GM21717 (cell line): Measurements from ENCODE around the gene FANCE.

Source experiments
- ATAC-seq: cut with Tn5 transposase; IDR thresholded peaks from one replicate; pipeline ENCODE4 v1.9.1; 2021; ENCODE audit warnings: mild to moderate bottlenecking, moderate library complexity; ENCODE audit not compliant: unreplicated experiment

FANCE gene

DNA sequence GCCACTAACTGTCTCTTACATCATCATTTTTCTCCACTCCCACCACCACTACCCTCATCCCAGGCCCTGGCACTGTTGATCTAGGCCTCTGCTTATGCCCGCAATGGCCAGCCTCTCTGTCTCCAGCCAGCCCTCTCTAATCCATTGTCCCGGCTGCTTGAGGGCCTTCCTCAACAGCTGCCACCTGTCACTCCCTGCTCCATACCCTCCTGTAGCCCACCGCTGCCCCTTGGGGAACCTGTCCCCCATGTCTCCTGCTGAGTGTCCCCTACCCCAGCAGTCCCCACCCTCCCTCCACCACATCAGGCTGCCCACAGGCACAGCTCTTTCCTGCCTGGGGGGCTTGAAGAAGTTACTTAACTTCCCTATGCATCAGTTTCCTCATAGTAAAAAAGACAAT, 31.4 kb downstream of the FANCE start:
- no peak for ATAC-seq

DNA sequence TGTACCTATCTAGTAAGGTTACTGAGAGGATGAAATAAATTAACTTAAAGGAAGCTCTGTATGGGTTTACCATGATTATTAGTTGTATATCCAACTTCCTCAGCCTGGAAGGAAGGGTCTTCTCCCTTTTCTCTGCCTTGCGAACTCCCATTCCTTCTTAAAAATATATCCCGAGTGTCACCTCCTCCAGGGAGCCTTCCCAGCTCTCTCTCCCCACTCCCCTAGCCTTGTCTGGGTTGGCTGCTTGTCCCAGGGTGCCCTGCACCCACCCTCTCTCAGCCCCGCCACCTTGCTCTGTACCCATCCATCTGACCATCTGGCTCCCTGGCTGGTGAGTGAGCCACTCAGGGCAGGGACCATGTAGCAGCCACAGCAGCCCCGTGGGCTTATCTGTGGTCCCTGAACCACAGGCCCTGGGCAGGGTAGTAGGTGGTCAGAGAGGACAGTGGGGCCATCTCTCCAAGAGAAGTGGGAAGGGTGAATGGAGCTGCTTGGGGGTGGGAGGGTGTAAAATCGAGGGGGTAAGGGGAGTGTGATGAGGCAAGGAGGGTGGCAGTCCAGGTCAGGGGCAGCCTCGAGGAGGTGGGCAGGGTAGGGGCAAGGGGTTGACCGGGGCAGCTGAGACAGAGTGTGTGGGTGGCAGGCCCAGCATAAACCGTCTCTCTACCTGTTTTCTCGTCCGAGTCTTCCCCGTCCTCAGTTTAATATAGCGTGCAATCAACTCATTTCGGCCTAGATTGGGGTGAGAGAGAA, 31.9 kb downstream of the FANCE start:
- ATAC-seq: no peak

DNA sequence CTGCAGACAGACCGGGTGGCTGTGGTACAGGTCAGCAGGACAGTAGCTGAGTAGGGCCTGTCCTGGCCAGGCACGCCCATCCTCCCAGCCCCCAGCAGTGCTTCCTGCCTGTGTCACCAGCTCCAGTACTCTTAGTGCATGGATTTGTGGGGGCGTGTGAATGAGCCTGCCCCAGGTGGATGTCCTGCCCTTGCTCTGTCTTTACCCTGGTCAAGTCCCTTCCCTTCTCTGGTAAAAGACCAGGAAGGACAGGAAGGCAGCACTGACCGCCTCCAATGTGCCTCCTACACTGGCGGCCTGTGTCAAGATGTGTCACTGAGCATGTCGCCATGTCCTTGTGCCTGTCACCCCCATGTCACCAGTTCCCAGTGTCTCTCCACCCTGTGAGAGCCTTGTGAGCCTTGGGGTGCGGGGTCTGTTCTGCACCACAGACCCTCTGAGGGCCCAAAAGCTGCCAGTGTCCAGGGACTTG, 32.8 kb downstream of the FANCE start:
- ATAC-seq: no peak

DNA sequence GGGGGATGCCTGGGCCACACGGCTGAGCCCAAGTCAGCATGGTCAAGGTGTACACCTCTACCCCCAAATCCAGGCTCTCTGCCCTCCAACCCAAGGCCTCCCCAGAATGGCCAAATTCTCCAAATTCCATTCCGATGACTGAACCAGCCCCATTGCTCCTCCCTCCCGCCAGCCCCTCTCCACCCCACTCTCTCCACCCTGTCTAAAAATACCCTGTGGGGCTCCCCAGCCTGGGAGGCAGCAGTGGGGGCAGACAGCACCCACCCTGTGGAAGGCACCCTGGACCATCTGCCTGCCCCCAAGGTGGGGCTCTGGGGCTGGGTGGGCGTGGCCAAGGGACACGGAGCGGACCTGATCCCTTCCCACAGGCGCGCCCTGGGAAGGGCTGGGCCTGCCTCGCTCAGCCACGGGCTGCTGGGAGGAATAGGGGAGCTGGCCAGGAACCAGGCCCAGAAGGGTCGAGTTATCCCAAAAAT, 33.3 kb downstream of the FANCE start:
- no peak for ATAC-seq

DNA sequence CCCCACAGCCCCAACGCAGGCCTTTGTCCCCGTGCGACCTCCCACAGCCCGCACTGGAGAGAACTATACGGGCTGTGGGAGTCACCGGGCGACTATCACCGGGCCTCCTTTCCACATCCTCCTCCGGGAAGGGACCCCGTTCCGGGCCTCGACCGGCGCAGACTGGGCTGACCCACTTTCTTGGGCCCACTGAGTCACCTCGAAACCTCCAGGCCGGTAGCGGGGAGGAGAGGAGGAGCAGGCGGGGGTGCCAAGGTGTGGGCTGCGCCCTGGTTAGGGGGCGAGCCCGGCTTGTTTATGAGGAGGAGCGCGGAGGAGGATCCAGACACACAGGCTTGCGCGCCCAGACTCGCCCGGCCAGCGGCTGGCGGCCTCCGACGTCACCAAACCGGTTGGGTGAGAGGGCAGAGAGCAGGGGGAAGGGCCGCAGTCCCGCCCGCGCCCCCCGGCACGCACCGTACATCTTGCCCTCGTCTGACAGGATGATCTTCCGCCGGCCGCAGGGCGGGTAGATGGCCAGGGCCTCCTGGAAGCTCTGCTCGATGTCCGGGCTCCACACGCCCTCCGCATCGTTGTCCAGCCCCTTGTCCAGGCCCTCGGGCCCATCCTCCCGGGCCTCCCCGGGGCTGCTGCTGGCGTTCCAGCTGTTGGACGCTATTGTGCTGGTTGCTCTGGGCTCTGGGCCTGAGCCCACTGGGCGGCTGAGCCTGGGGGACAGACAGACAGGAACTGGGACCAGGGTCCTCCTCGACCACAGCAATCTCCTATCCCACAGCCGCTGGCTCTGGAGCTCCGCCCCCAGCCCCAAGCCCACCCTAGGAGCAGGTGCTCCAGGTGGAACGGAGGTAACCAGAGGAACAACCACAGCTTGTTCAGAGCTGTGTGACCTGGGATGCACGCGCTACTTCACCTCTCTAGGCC, 34.1 kb downstream of the FANCE start:
- no peak for ATAC-seq

DNA sequence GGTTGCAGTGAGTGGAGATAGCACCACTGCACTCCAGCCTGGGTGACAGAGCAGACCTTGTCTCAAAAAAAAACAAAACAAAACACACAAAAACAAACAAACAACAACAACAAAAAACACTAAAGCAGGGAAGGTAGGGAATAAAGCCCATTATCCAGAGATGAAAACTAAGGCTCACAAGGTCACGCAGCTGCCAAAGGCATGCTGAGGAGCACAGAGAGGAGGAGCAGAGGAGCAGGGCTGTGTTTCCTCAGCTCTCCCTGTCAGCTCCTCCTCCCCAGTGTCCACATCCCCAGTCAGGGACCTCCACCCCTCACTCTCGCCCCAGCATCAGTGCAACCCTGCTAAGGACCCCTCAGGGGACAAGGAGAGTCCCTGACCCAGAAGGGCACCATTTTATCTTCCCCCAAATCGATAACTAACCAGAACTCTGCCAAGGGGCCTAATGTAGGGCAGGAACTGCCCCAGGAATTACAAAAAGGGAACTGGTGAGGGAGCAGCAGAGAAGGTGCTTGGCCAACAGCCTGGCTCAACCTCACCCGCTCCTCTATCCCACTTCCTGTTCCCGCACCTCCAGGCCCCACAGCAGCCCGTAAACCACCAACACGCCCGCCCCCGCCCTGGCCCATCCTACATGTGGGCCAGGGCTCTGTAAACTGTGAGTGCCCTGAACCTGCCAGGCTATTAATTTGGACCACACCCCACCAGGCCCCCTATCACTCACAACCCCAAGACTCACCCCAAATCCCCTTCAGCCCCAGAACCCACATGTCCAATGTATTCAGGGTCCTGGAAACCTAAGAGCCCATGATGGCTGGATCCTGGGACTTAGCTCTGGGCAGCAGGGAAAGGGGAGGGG, 35.7 kb downstream of the FANCE start:
- ATAC-seq: no peak

DNA sequence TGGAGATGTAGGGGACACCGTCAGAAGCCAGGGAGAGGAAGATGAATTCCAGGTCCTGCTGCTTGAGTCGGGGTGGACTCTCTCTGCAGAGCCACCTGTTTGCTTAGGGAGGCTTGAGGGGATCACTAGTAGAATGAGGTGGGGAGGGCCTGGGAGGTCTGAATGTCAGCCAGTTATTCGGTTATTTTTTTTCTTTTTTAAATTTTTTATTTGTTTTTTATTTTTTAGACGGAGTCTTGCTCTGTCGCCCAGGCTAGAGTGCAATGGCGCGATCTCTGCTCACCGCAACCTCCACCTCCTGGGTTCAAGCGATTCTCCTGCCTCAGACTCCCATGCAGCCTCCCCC, 36.4 kb downstream of the FANCE start:
- ATAC-seq: no peak

DNA sequence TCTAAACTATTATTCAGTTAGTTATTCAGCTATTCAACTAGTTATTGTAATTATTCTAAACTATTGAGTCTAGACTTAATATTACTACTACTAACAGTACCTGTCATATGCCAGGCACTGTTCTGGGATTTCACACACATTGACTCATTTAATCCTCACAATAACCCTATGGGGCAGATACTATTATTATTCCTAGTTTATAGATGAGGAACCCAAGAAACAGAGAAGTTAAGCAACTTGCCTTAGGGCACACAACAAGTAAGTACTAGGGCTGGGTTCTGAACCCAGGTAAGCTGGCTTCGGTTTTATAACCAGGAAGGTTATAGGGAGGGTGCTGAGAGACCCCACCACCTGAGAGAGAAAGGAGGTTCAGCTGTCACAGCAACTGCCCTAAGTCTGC, 36.9 kb downstream of the FANCE start:
- ATAC-seq: no peak

DNA sequence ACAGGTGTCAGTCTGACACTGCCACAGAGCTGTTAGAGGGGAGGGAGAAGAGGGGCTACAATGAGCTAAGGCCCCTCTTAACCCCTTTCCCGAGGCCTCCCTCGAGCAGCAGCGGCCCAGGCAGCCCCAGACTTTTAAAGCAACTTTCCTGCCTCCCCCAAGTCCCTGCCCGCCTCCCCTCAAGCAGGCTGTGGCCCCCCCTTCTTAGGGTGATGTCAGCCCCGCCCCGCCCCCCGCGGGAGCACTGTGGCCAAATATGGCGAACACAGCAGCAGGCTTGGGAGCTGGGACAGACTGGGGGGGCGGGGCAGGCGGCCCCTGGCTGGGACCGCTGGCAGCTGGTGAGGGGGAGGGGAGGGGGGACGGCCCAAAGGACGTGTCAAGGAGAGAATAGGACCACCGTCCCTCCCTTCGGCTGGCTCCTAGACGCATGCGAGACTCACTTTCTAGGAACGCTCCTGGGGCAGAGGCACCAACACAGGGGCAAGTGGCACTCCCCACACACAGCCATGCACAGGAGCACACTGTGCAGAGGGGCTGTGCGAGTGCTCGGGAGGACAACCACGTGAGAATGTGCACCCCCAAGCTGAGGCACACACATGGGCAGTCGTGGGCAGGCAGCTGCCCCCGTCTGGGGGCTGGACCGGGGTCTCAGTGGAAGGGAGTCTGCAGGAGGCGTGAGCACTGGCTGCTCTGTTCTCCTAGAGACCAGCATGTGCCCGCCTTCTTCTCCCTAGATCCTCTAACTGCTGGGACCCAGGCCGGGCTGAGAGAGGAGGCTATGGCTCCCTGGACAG, 38.1 kb downstream of the FANCE start:
- no peak for ATAC-seq

DNA sequence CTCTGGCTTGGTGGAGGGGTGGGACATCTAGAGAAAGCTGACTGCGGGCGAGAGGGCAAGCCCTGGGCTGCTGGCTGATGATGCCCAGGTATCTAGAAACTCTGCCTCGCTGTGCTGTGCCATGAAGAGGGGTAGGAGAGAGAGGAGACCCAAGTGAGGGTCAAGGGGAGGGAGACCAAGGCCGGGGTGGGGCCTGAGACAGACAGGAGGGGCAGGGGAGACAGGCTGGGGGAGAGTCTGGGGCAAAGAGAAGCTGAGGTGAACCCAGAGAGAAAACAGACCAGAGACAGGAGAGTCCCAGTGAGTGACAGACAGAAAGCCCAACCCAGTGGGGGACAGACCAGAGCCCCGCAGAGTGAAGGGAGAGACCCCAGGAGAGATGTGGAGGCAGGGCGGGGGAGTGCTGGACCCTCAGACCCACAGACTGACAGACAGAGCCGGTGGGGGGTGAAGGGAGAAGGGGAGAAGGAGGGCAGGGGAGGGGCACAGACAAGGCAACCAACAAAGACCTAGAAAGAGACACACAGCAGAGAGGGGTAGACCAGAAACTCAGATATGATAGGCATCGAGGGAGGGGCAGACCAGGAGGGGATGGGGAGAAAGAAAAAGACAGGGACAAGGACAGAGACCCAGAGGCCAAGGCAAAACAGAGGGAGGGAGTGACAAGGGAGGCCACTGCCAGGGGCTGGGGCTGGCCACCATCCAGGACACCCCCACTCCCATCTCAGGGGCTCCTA, 38.9 kb downstream of the FANCE start:
- no peak for ATAC-seq

DNA sequence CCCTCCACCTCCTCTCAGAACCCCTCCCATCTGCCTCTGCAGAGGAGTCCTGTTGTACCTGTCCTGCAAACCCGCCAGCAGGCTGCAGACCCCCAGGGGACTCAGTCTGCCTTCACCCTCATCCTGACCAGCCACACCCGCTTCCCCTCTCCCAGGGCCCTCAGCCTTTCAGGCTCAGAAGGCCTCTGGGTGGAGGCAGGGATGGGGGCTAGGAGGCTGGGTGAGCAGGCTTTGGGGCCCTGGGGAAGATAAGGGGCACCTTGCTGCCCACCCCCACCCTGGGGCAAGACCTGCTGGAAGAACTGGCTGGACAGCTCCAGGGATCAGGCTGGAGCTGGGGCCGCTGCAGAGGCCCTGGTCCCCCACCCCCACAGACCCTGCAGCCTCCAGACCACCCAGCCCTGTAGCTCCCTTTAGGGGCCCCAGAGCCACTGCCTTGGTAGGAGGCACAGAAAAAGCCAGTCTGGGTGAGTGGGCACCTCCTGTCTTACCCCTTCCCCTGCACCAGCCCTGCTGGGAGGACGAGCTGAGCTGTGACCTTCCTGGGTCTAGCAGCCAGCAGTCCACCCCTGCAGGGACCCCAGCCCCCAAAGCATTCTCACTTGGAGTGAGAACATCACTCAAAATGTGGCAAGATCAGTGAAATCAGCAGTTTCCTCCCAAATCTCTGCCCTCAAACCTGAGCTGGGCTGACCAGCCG, 39.6 kb downstream of the FANCE start:
- ATAC-seq: no peak

DNA sequence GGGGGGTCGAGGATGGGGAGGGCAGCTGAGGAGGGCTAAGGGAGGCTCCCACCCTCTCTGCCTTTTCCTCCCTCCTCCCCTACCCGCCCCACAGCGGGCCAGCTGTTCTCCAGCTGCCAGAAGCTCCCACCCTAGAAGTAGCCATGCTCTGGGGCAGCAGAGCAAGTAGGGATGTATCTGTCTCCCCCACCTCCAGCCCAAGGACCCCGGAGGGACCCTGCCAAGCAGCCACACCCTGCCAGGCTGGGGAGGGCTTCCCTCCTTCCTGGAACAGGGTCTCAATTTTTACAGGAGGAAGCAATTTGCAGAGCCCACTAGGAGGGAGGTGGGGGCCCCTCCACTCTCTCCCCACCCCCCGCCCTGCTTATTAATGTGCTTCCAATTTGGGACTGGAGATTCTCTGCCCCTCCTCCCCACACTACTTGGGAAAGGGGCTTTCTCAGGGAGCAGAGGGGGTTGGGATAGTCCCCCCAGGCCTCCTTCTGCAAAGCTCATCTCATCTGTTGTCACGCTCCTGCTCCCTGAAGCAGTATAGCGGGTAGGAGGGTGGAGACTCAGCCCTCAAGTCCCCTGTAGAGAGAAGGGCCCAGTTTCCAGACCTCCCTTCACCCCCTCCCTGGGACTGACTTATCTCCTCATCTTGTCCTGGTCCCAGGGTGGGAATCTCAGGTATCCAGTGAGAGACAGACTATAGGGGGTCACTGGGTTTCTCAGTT, 40.3 kb downstream of the FANCE start:
- ATAC-seq: no peak

DNA sequence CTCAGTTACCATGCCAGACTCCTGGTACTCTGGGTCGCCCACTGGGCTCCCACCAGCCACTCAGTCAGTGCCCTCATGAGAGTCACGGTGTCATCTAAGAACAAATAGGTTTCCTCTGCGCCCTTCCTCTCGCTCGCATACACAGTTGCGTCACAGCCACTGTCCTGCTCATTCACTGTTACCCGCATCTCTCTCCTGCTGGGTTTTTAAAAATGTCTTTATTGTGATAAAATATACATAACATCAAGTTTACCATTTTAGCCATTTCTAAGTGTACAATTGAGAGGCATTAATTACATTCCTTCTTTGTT, 40.8 kb downstream of the FANCE start:
- ATAC-seq: no peak

DNA sequence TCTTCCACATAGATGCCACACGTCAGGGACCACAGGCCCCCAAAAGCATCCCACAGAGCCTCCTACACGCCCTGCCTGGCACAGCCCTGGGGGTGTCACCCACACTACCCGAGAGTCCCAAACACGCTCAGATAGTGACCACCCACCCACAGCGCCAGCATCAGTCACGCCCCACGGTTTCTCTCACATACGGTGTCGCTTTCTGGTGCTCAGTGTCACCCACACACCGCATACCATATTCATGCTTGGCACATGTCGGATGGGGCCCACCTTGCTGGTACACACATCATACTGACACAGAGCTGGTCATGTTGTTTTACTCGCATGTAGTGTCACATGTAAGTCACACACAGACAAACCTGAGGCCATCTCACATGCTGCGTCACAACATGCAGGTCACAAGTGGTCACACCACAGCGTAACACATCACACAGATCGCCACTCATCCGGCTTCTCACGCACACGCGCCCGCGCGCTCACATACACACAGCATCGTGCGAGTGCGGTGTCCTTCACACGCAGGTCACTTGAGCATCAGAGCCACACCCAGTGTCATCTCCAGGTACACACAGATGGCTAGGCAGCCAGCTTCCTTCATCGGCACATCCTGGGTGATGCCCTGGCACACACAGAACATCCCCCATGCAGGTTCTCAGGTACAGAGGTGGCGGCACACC, 41.3 kb downstream of the FANCE start:
- ATAC-seq: no peak

DNA sequence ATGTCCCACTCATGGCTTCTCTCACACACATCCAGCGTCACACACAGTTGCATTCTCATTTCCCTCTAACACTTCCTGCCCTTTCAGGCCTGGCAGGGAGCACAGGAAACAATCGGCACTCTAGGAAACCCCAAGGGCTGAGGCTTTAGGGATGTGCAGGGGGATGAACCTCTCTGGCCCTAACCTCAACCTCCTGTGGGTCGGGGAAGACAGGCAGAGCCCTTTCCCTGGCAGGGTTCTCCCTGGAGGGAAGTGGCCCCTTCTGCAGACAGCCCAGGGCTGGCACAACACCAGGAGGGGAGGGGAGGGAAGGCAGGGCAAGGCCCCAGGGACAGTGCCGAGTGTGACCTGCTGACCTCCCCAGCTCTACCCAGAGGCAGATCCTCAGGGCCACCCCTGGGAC, 42.0 kb downstream of the FANCE start:
- no peak for ATAC-seq

DNA sequence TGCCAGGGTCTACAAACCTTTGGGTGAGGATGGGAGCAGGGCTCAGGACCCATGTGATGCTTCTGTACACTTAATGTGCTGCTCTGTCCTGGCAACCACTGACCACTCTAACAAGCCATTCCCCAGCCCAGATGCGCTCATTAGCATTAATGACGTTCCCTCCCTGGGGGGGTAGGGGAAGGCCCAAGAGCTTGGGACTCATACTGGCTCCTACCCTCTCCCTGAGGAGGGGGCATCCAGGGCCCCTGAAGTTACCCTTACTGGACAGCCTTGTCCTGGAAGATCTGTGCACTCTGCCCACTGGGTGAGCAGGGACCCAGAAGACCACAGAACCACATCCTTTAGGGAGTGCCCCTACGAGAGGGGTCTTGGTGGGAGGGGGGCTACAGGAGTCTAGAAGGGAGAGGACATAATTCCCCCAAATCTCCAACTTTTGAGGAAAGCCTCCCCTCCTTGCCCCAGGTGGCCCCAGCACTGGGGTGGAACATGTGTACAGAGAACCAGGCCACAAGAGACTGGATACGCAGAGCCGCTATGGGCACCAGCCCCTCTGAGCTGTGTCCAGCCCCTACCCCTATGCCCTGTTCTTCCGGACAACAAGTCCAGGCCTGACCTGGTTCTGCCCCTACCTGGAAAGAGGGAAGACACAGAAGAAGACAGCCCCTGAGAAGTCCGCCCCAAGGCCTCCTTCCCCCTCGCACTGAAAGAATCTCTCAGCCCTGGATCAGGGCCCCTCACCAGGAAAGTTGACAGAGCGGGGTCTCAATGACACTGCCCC, 43.3 kb downstream of the FANCE start:
- no peak for ATAC-seq
